CD4-positive, alpha-beta T cell treated with Interleukin-12 subunit alpha and Interleukin-12 subunit beta, for 1 hour (primary cell): ENCODE results near the gene DDX1.

Experiments used
- DNase-seq: peaks from one replicate; pipeline ENCODE4 v3.0.0-alpha.2; 2020

The DDX1 gene

GRCh38 chr2:15563227-15564100 lies 28.2 kb upstream of the DDX1 start:
- DNase-seq: no peak

GRCh38 chr2:15565392-15565791 lies 26.3 kb upstream of the DDX1 start:
- DNase-seq: no peak

- no peak for DNase-seq
Observed at GRCh38 chr2:15565994-15566671, 25.5 kb upstream of the DDX1 start.

GRCh38 chr2:15566912-15567311 lies 24.8 kb upstream of the DDX1 start:
- no peak for DNase-seq

- DNase-seq: no peak
Observed at GRCh38 chr2:15568874-15569273, 22.8 kb upstream of the DDX1 start.

- no peak for DNase-seq
Observed at GRCh38 chr2:15570104-15570503, 21.6 kb upstream of the DDX1 start.

GRCh38 chr2:15571729-15572128 lies 19.9 kb upstream of the DDX1 start:
- DNase-seq: no peak

GRCh38 chr2:15577071-15577735 lies 14.5 kb upstream of the DDX1 start:
- DNase-seq: peak; percentile 82

- DNase-seq: no peak
Observed at GRCh38 chr2:15579641-15580040, 12.0 kb upstream of the DDX1 start.

- DNase-seq: no peak
Observed at GRCh38 chr2:15580451-15580850, 11.2 kb upstream of the DDX1 start.

- no peak for DNase-seq
Observed at GRCh38 chr2:15582710-15583357, 8.8 kb upstream of the DDX1 start.

GRCh38 chr2:15583826-15584225 lies 7.8 kb upstream of the DDX1 start:
- no peak for DNase-seq

GRCh38 chr2:15584316-15584715 lies 7.4 kb upstream of the DDX1 start:
- no peak for DNase-seq

- DNase-seq: no peak
Observed at GRCh38 chr2:15584767-15585469, 6.8 kb upstream of the DDX1 start.

GRCh38 chr2:15588329-15588919 lies 3.2 kb upstream of the DDX1 start:
- peak; percentile 12 for DNase-seq

- DNase-seq: no peak
Observed at GRCh38 chr2:15591373-15591691, 336 bp upstream of the DDX1 start.

GRCh38 chr2:15593327-15593705 lies 1.6 kb downstream of the DDX1 start:
- no peak for DNase-seq

- DNase-seq: no peak
Observed at GRCh38 chr2:15594291-15595256, 2.9 kb downstream of the DDX1 start.

GRCh38 chr2:15595342-15595905 lies 3.8 kb downstream of the DDX1 start:
- no peak for DNase-seq

GRCh38 chr2:15595936-15596335 lies 4.3 kb downstream of the DDX1 start:
- DNase-seq: no peak

GRCh38 chr2:15596350-15596749 lies 4.7 kb downstream of the DDX1 start:
- DNase-seq: no peak
